Caco-2 (cell line): Measurements from ENCODE around the gene NRP1. TPM values are rescaled to one million over a fixed set of nuclear protein-coding genes. Genes with fewer than 3 reads are reported as not detected.

Experiments used
- BruUV-seq: library from RNA; stranded (reverse); fragments of 400-500 nt; replicated peaks from 2 replicates; lab custom pipeline; 2021; lab: Mats Ljungman, UMichigan
- CTCF ChIA-PET: fragments of 300-600 bp; sonication (Branson Sonifier 250); formaldehyde crosslinking; loops from one replicate; lab custom pipeline; 2022; ENCODE audit warnings: antibody characterized with exemption; lab: Charles Lee
- POLR2A ChIA-PET: fragments of 300-600 bp; sonication (Branson Sonifier 250); formaldehyde crosslinking; loops from one replicate; lab custom pipeline; 2022; ENCODE audit warnings: antibody characterized with exemption; lab: Charles Lee
- DNase-seq, 2 experiments: peaks; one replicate each; pipeline versions ENCODE4 v3.0.0 to v3.0.0-alpha.2; 2020 to 2022
- H3K27me3 ChIP-seq: replicated peaks from 2 replicates; pipeline ENCODE4 v1.6.0; 2011; ENCODE audit warnings: low read length; ENCODE audit not compliant: control insufficient read depth, insufficient read depth
- H3K36me3 ChIP-seq: 2 replicates; pipeline ENCODE4 v1.5.1; 2011; ENCODE audit warnings: low read length; ENCODE audit not compliant: control insufficient read depth, insufficient read depth
- H3K4me1 ChIP-seq: fragments of 250-450 bp; sonication (Bioruptor Pico); 2 replicates; pipeline ENCODE4 v1.5.1; 2020; ENCODE audit warnings: mild to moderate bottlenecking
- H3K4me3 ChIP-seq: 2 replicates; pipeline ENCODE4 v1.5.1; 2011; ENCODE audit warnings: low read depth, mild to moderate bottlenecking, control low read depth, low read length
- H3K9me3 ChIP-seq: fragments of 250-450 bp; sonication (Bioruptor Pico); 2 replicates; pipeline ENCODE4 v1.5.1; 2020; ENCODE audit warnings: mild to moderate bottlenecking, moderate library complexity
- H3K27ac Mint-ChIP-seq: one replicate; pipeline ENCODE4 v1.8.0; 2022; ENCODE audit warnings: mixed read lengths; ENCODE audit not compliant: unreplicated experiment
- H3K27me3 Mint-ChIP-seq: one replicate; pipeline ENCODE4 v1.8.0; 2022; ENCODE audit warnings: mixed read lengths; ENCODE audit not compliant: insufficient read depth, unreplicated experiment
- H3K36me3 Mint-ChIP-seq: one replicate; pipeline ENCODE4 v1.8.0; 2022; ENCODE audit warnings: mild to moderate bottlenecking, mixed read lengths; ENCODE audit not compliant: insufficient read depth, unreplicated experiment
- H3K4me1 Mint-ChIP-seq: one replicate; pipeline ENCODE4 v1.8.0; 2022; ENCODE audit warnings: low read depth, mixed read lengths; ENCODE audit not compliant: unreplicated experiment
- H3K4me3 Mint-ChIP-seq: one replicate; pipeline ENCODE4 v1.8.0; 2022; ENCODE audit warnings: mild to moderate bottlenecking, moderate library complexity, mixed read lengths; ENCODE audit not compliant: unreplicated experiment
- H3K9me3 Mint-ChIP-seq: one replicate; pipeline ENCODE4 v1.8.0; 2022; ENCODE audit warnings: mixed read lengths; ENCODE audit not compliant: unreplicated experiment
- CTCF ChIP-seq, 2 experiments: fragments of 200-600 bp in 1 of 2; IDR thresholded peaks; 1 replicate in 1 of 2; 2 replicates in 1 of 2; pipeline versions ENCODE4 v1.5.1 to v1.8.0; 2011 to 2022; ENCODE audit warnings: antibody characterized with exemption in 1 of 2, control low read depth in 1 of 2, inconsistent platforms in 1 of 2, low read depth in 1 of 2, low read length in 1 of 2, mild to moderate bottlenecking in 1 of 2, moderate library complexity in 1 of 2; ENCODE audit not compliant: insufficient read depth in 1 of 2, severe bottlenecking in 1 of 2, unreplicated experiment in 1 of 2
- intact Hi-C: fragments of 100-400 bp; cut with micrococcal nuclease; formaldehyde crosslinking; loops from one replicate; pipeline ENCODE4 v1.10.0; 2022; ENCODE audit not compliant: unreplicated experiment
- total RNA-seq: library from RNA; stranded (reverse); gene quantifications from 2 replicates; pipeline ENCODE4 v1.2.3, GENCODE V29; 2022

The NRP1 gene
- total RNA-seq, 1 experiment from 2014 or later = 123 TPM

DNA sequence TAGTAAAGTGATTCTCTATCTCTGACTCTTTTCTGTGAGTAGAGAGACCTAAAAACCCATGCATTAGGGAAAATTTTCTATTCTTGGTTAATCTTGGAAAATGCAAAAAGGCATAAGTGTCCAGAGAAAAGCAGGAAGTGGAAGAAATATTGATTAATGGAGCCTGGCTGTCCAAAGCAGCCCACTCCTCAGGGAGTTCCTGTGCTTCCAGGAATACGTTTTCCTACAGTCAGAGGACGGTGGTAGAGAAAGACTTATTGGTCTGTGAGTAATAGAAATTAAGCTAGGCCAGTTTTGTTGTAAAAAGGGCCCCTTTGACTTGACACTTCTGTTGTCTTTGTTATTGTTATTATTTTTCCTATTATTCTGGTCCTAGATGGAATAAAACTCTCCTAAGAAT is 157.8 kb downstream of the NRP1 start:
- H3K9me3 ChIP-seq = no peaks in the 10 kb centered on the region
- no peaks in the 10 kb centered on the region for H3K9me3 Mint-ChIP-seq
- H3K36me3 ChIP-seq = 0 out of 2 replicates have a peak, but pooled peaks cover 3% of the 10 kb centered on the region
- H3K4me3 Mint-ChIP-seq = no peak overlapping the region
- TF ChIP-seq CTCF (IDR thresholded peaks at IDR 0.05; ENCODE audit: insufficient read depth in 1 of 2, low read depth in 1 of 2, low read length in 1 of 2, severe bottlenecking in 1 of 2, unreplicated experiment in 1 of 2) = no peak
- H3K4me1 Mint-ChIP-seq = no peaks in the 10 kb centered on the region
- H3K36me3 Mint-ChIP-seq = peaks cover 31% of the 10 kb centered on the region
- no TSS peak for BruUV-seq
- ChIA-PET CTCF (no interaction called here), POLR2A (no interaction called here)
- no peaks in the 10 kb centered on the region for H3K27me3 Mint-ChIP-seq
- no peak for DNase-seq
- H3K27ac Mint-ChIP-seq = no peak overlapping the region
- H3K27me3 ChIP-seq = no peaks in the 10 kb centered on the region
- H3K4me3 ChIP-seq = no peak overlapping the region
- intact Hi-C loops = no loop called here
- no peaks in the 10 kb centered on the region for H3K4me1 ChIP-seq

GRCh38 chr10:33174674-33175434 is 159.6 kb downstream of the NRP1 start:
- Histone ChIP-seq H3K4me1 (no peaks in the 10 kb centered on the region), H3K4me3 (no peak overlapping the region), H3K27me3 (no peaks in the 10 kb centered on the region), H3K36me3 (no peaks in the 10 kb centered on the region), H3K9me3 (no peaks in the 10 kb centered on the region)
- H3K27ac Mint-ChIP-seq = no peak overlapping the region
- ChIA-PET CTCF (interaction anchor here (0.7 kb wide), 1 partner anchor 891 kb away, joined by 3 read pairs; no protein-coding TSS in a partner anchor), POLR2A (no interaction called here)
- no peak overlapping the region for H3K4me3 Mint-ChIP-seq
- TF ChIP-seq CTCF (IDR thresholded peaks at IDR 0.05; ENCODE audit: insufficient read depth in 1 of 2, low read depth in 1 of 2, low read length in 1 of 2, severe bottlenecking in 1 of 2, unreplicated experiment in 1 of 2) = no peak
- no peak for DNase-seq
- peaks cover 13% of the 10 kb centered on the region for H3K36me3 Mint-ChIP-seq
- BruUV-seq = no TSS peak
- intact Hi-C loops = no loop called here
- no peaks in the 10 kb centered on the region for H3K9me3 Mint-ChIP-seq
- H3K4me1 Mint-ChIP-seq = no peaks in the 10 kb centered on the region
- H3K27me3 Mint-ChIP-seq = no peaks in the 10 kb centered on the region

- no peak for TF ChIP-seq CTCF (IDR thresholded peaks at IDR 0.05; ENCODE audit: insufficient read depth in 1 of 2, low read depth in 1 of 2, low read length in 1 of 2, severe bottlenecking in 1 of 2, unreplicated experiment in 1 of 2)
- H3K9me3 ChIP-seq = no peaks in the 10 kb centered on the region
- intact Hi-C loops = no loop called here
- peaks cover 7% of the 10 kb centered on the region for H3K4me1 ChIP-seq
- Mint-ChIP-seq H3K27ac (no peak overlapping the region), H3K4me3 (no peak overlapping the region), H3K9me3 (no peaks in the 10 kb centered on the region), H3K36me3 (no peaks in the 10 kb centered on the region), H3K4me1 (peaks cover 9% of the 10 kb centered on the region), H3K27me3 (no peaks in the 10 kb centered on the region)
- DNase-seq = no peak
- H3K36me3 ChIP-seq = no peaks in the 10 kb centered on the region
- no peak overlapping the region for H3K4me3 ChIP-seq
- CTCF ChIA-PET = no interaction called here
- no TSS peak for BruUV-seq
- no peaks in the 10 kb centered on the region for H3K27me3 ChIP-seq
- POLR2A ChIA-PET = no interaction called here
Measured at GRCh38 chr10:33165911-33166310, 168.6 kb downstream of the NRP1 start.
